Psoas muscle (tissue), 8 donors: ENCODE measurements around the gene SHROOM3. TPM values are rescaled to one million over a fixed set of nuclear protein-coding genes. Genes with fewer than 3 reads are reported as not detected.

Source experiments
- ATAC-seq, 4 donors: fragments of 200-7000 bp; cut with Tn5 transposase; one replicate each; pipeline ENCODE4 v1.9.1; 2020; ENCODE audit warnings: moderate library complexity in 3 of 4, mild to moderate bottlenecking in 2 of 4
- DNase-seq, 2 donors: peaks; one replicate each; pipeline ENCODE4 v3.0.0-alpha.2; 2020
- H3K27ac ChIP-seq: fragments of 200-600 bp; one replicate; pipeline ENCODE4 v1.8.0; 2022
- H3K27me3 ChIP-seq, 3 donors: fragments of 200-600 bp in 1 of 3; one replicate each; pipeline versions ENCODE4 v1.6.1 to v1.8.0; 2013 to 2022; ENCODE audit warnings: low read length in 2 of 3, mild to moderate bottlenecking in 2 of 3, moderate library complexity in 1 of 3; ENCODE audit not compliant: insufficient read depth in 3 of 3
- H3K36me3 ChIP-seq, 2 donors: fragments of 200-600 bp in 1 of 2; one replicate each; pipeline versions ENCODE4 v1.6.1 to v1.8.0; 2013 to 2022; ENCODE audit warnings: low read depth in 1 of 2, mild to moderate bottlenecking in 1 of 2, moderate library complexity in 1 of 2; ENCODE audit not compliant: insufficient read depth in 1 of 2
- H3K4me1 ChIP-seq: fragments of 200-600 bp; one replicate; pipeline ENCODE4 v1.8.0; 2022
- H3K4me3 ChIP-seq: fragments of 200-600 bp; one replicate; pipeline ENCODE4 v1.8.0; 2022; ENCODE audit warnings: mild to moderate bottlenecking
- H3K9me3 ChIP-seq: fragments of 200-600 bp; one replicate; pipeline ENCODE4 v1.8.0; 2022
- CTCF ChIP-seq: fragments of 200-600 bp; IDR thresholded peaks from one replicate; pipeline ENCODE4 v1.8.0; 2022; ENCODE audit warnings: antibody characterized with exemption
- WGBS, 3 donors: extraction: QIAGEN DNeasy Blood & Tissue Kit; methylation state at CpG; one replicate each; pipeline versions ENCODE4 v1.1.6 to v1.1.7; 2013; 5-methylcytosine and 5-hydroxymethylcytosine counted together
- intact Hi-C, 2 donors: fragments of 100-400 bp; cut with DNase I; formaldehyde crosslinking; loops; one replicate each; pipeline versions ENCODE4 v1.11.0 to v1.14.2; 2022
- polyA plus RNA-seq, 3 donors: library from polyadenylated mRNA; stranded (reverse); fragments of 200-250 nt; gene quantifications; one replicate each; pipeline ENCODE4 v1.2.3, GENCODE V29; 2013
- total RNA-seq, 4 donors: library from RNA; stranded (reverse); fragmentation: NEBNext Ultra II Directional in 2 of 4; extraction: Animal tissue kit (Norgen Biotek cat#: 25700) in 2 of 4; gene quantifications; one replicate each; pipeline versions ENCODE4 v1.2.1 to v1.2.4, GENCODE V29; 2021 to 2023
- donor health status: healthy with polysubstance abuse.
- donor health status: DM: no; HTN: no; CAD: no; lungs with moderate emphysema.
- donor health status: Bipolar disorder and iron deficiency.
- donor health status: healthy.
- donor health status: DM: yes; HTN: yes; CAD: no.
- donor health status: DM: no; HTN: no; CAD: no.
- donor health status: DM: no; HTN: no; CAD: no.
- donor health status: DM: yes; HTN: yes; CAD: no.

The SHROOM3 gene
- total and polyA plus RNA-seq, 7 donors: 0.01 to 0.79 (median 0.06) TPM

GRCh38 chr4:76773766-76774165, 338.7 kb downstream of the SHROOM3 start:
- no peak for ATAC-seq
- H3K27me3 ChIP-seq: no peaks in the 10 kb centered on the region
- no peaks in the 10 kb centered on the region for H3K9me3 ChIP-seq
- intact Hi-C loops: no loop called here
- no peak for DNase-seq
- no peak overlapping the region for H3K4me3 ChIP-seq
- TF ChIP-seq CTCF: no peak
- H3K27ac ChIP-seq: no peak overlapping the region
- no peaks in the 10 kb centered on the region for H3K4me1 ChIP-seq
- H3K36me3 ChIP-seq: no peaks in the 10 kb centered on the region

- Histone ChIP-seq H3K27ac (no peak overlapping the region), H3K27me3 (no peaks in the 10 kb centered on the region), H3K9me3 (no peaks in the 10 kb centered on the region), H3K4me3 (no peak overlapping the region), H3K36me3 (no peaks in the 10 kb centered on the region), H3K4me1 (no peaks in the 10 kb centered on the region)
- DNase-seq: no peak
- 82 to 89% (median 87%) methylated on average over 9 of the region's 9 CpGs for WGBS, 3 donors
- no peak for ATAC-seq
- TF ChIP-seq CTCF: no peak
- intact Hi-C loops: no loop called here
These were observed 344.9 kb downstream of the SHROOM3 start for GRCh38 chr4:76779740-76780459.

GRCh38 chr4:76780781-76781697, 346.0 kb downstream of the SHROOM3 start:
- no peaks in the 10 kb centered on the region for H3K9me3 ChIP-seq
- TF ChIP-seq CTCF: no peak
- H3K4me3 ChIP-seq: no peak overlapping the region
- WGBS, 3 donors: 88 to 90% (median 90%) methylated on average over 7 of the region's 7 CpGs
- DNase-seq (no peak), ATAC-seq (no peak)
- H3K27ac ChIP-seq: no peak overlapping the region
- no peaks in the 10 kb centered on the region for H3K27me3 ChIP-seq
- H3K4me1 ChIP-seq: no peaks in the 10 kb centered on the region
- H3K36me3 ChIP-seq: no peaks in the 10 kb centered on the region
- intact Hi-C loops: no loop called here

- no peaks in the 10 kb centered on the region for H3K36me3 ChIP-seq
- H3K27ac ChIP-seq: no peak overlapping the region
- DNase-seq: no peak
- H3K4me3 ChIP-seq: no peak overlapping the region
- no peaks in the 10 kb centered on the region for H3K27me3 ChIP-seq
- no peaks in the 10 kb centered on the region for H3K4me1 ChIP-seq
- H3K9me3 ChIP-seq: no peaks in the 10 kb centered on the region
- no peak for ATAC-seq
- no peak for TF ChIP-seq CTCF
- 93 to 94% (median 93%) methylated on average over 7 of the region's 7 CpGs for WGBS, 3 donors
- intact Hi-C loops: no loop called here
These were observed 346.9 kb downstream of the SHROOM3 start for GRCh38 chr4:76781698-76782595.
